Stomach (tissue), 9 donors: ENCODE measurements around the gene OVCH1. TPM values are rescaled to one million over a fixed set of nuclear protein-coding genes. Genes with fewer than 3 reads are reported as not detected.

ENCODE experiments used
- DNase-seq, 2 donors: peaks; one replicate each; pipeline versions ENCODE4 v3.0.0 to v3.0.0-alpha.2; 2013 to 2019
- H3K27ac ChIP-seq, 5 donors: fragments of 200-600 bp in 4 of 5; sonication (generic) in 4 of 5; one replicate each; pipeline ENCODE4 v1.5.1; 2013 to 2019; ENCODE audit warnings: mild to moderate bottlenecking in 1 of 5, moderate library complexity in 1 of 5
- H3K27me3 ChIP-seq, 3 donors: fragments of 200-600 bp; sonication (generic); one replicate each; pipeline ENCODE4 v1.5.1; 2017 to 2019; ENCODE audit warnings: mixed run types in 1 of 3
- H3K36me3 ChIP-seq, 4 donors: fragments of 200-600 bp; sonication (generic); 1 replicate in 3 of 4; 2 replicates in 1 of 4; pipeline ENCODE4 v1.5.1; 2016 to 2019
- H3K4me1 ChIP-seq, 4 donors: fragments of 200-600 bp; sonication (generic); one replicate each; pipeline ENCODE4 v1.5.1; 2016 to 2019
- H3K4me3 ChIP-seq, 4 donors: fragments of 200-600 bp; sonication (generic) in 3 of 4; one replicate each; pipeline ENCODE4 v1.5.1; 2016 to 2019; ENCODE audit warnings: mild to moderate bottlenecking in 1 of 4
- H3K9me3 ChIP-seq, 4 donors: fragments of 200-600 bp; sonication (generic); one replicate each; pipeline ENCODE4 v1.5.1; 2016 to 2019
- CTCF ChIP-seq, 7 experiments: fragments of 450-650 bp in 4 of 7; fragments of 200-600 bp in 3 of 7; sonication (generic) in 3 of 7; IDR thresholded peaks; one replicate each; pipeline ENCODE4 v1.5.1; 2016 to 2019; ENCODE audit warnings: antibody characterized with exemption in 7 of 7, control low read depth in 2 of 7, mild to moderate bottlenecking in 1 of 7
- EP300 ChIP-seq: sonication (generic); formaldehyde crosslinking; IDR thresholded peaks from one replicate; pipeline ENCODE4 v1.6.1; 2017; ENCODE audit warnings: antibody characterized with exemption
- POLR2A ChIP-seq, 4 donors: fragments of 450-650 bp; IDR thresholded peaks; one replicate each; pipeline ENCODE4 v1.6.1; 2016; ENCODE audit warnings: antibody characterized with exemption in 4 of 4, control low read depth in 2 of 4, mild to moderate bottlenecking in 1 of 4, moderate library complexity in 1 of 4
- POLR2AphosphoS5 ChIP-seq, 3 donors: sonication (generic); formaldehyde crosslinking; IDR thresholded peaks; one replicate each; pipeline ENCODE4 v1.6.1; 2016; ENCODE audit warnings: antibody characterized with exemption in 3 of 3
- WGBS, 5 donors: extraction: QIAGEN DNeasy Blood & Tissue Kit in 3 of 5; methylation state at CpG; one replicate each; pipeline versions ENCODE4 v1.1.5 to v1.1.7; 2013 to 2018; 5-methylcytosine and 5-hydroxymethylcytosine counted together
- intact Hi-C: fragments of 100-400 bp; cut with DNase I; formaldehyde crosslinking; loops from one replicate; pipeline ENCODE4 v1.15.1; 2023; ENCODE audit warnings: low total_unique reads
- polyA plus RNA-seq, 3 donors: library from polyadenylated mRNA; stranded (reverse); fragments of 200-250 nt; gene quantifications; one replicate each; pipeline ENCODE4 v1.2.3, GENCODE V29; 2013
- total RNA-seq, 5 donors: library from RNA; depleted of rRNA; stranded (reverse); fragments of >200 nt; gene quantifications; one replicate each; pipeline versions ENCODE4 v1.1.0 to v1.2.3, GENCODE V29; 2014 to 2016
- donor health status: healthy with polysubstance abuse.
- donor health status: Bipolar disorder and iron deficiency.
- donor health status: healthy.

The OVCH1 gene
- total and polyA plus RNA-seq, 8 donors: 0.18 TPM; not detected in 6

GRCh38 chr12:29516431-29516875 is 19.0 kb upstream of the OVCH1 start:
- peaks cover 0 to 36% (median 18%) of the 10 kb centered on the region in 4 donors for H3K36me3 ChIP-seq
- H3K9me3 ChIP-seq: no peaks in the 10 kb centered on the region
- no peak for TF ChIP-seq POLR2AphosphoS5 (IDR thresholded peaks at IDR 0.05)
- no peak for TF ChIP-seq CTCF (IDR thresholded peaks at IDR 0.05)
- no peak for TF ChIP-seq EP300
- no peak for TF ChIP-seq POLR2A (IDR thresholded peaks at IDR 0.05)
- H3K4me3 ChIP-seq: no peak overlapping the region
- WGBS, 5 donors: 28 to 55% (median 46%) methylated on average over 2 of the region's 2 CpGs
- H3K27ac ChIP-seq: no peak overlapping the region
- intact Hi-C loops: no loop called here
- DNase-seq: no peak
- H3K4me1 ChIP-seq: no peaks in the 10 kb centered on the region
- H3K27me3 ChIP-seq: no peaks in the 10 kb centered on the region

- WGBS, 5 donors: 60 to 78% (median 72%) methylated on average over 6 of the region's 6 CpGs
Observed at GRCh38 chr12:29510591-29511185, 13.2 kb upstream of the OVCH1 start.

GRCh38 chr12:29509503-29509902 is 12.0 kb upstream of the OVCH1 start:
- Histone ChIP-seq H3K27ac (no peak overlapping the region), H3K27me3 (no peaks in the 10 kb centered on the region), H3K4me1 (no peaks in the 10 kb centered on the region), H3K4me3 (no peak overlapping the region), H3K36me3 (peaks cover 0 to 26% (median 15%) of the 10 kb centered on the region in 4 donors), H3K9me3 (no peaks in the 10 kb centered on the region)
- WGBS, 5 donors: 85 to 100% (median 97%) methylated on average over 1 of the region's 1 CpG
- TF ChIP-seq POLR2A (IDR thresholded peaks at IDR 0.05): no peak
- no peak for TF ChIP-seq CTCF (IDR thresholded peaks at IDR 0.05)
- TF ChIP-seq POLR2AphosphoS5 (IDR thresholded peaks at IDR 0.05): no peak
- no peak for TF ChIP-seq EP300
- intact Hi-C loops: no loop called here
- DNase-seq: no peak

More at GRCh38 chr12:29510591-29511185, 13.2 kb upstream of the OVCH1 start:
- TF ChIP-seq POLR2A (IDR thresholded peaks at IDR 0.05): no peak
- no peak for TF ChIP-seq EP300
- no peak for TF ChIP-seq POLR2AphosphoS5 (IDR thresholded peaks at IDR 0.05)
- TF ChIP-seq CTCF (IDR thresholded peaks at IDR 0.05): no peak
- Histone ChIP-seq H3K27me3 (no peaks in the 10 kb centered on the region), H3K27ac (no peak overlapping the region), H3K4me1 (no peaks in the 10 kb centered on the region), H3K4me3 (no peak overlapping the region), H3K9me3 (no peaks in the 10 kb centered on the region), H3K36me3 (peaks cover 0 to 30% (median 18%) of the 10 kb centered on the region in 4 donors)
- no peak for DNase-seq
- intact Hi-C loops: no loop called here

- no peak for DNase-seq
- intact Hi-C loops: no loop called here
- Histone ChIP-seq H3K4me3 (no peak overlapping the region), H3K4me1 (no peaks in the 10 kb centered on the region), H3K27me3 (no peaks in the 10 kb centered on the region), H3K36me3 (peaks cover 0 to 31% (median 15%) of the 10 kb centered on the region in 4 donors), H3K9me3 (no peaks in the 10 kb centered on the region), H3K27ac (no peak overlapping the region)
- TF ChIP-seq CTCF (IDR thresholded peaks at IDR 0.05): no peak
- no peak for TF ChIP-seq EP300
- no peak for TF ChIP-seq POLR2A (IDR thresholded peaks at IDR 0.05)
- no peak for TF ChIP-seq POLR2AphosphoS5 (IDR thresholded peaks at IDR 0.05)
- WGBS, 5 donors: 81 to 95% (median 93%) methylated on average over 2 of the region's 2 CpGs
Observed at GRCh38 chr12:29508949-29509348, 11.5 kb upstream of the OVCH1 start.
